Measurements from ENCODE around the gene PCCB.
A peak's percentile ranks its signal among the peaks of the same experiment; 100 is the strongest.

Gene PCCB

DNA sequence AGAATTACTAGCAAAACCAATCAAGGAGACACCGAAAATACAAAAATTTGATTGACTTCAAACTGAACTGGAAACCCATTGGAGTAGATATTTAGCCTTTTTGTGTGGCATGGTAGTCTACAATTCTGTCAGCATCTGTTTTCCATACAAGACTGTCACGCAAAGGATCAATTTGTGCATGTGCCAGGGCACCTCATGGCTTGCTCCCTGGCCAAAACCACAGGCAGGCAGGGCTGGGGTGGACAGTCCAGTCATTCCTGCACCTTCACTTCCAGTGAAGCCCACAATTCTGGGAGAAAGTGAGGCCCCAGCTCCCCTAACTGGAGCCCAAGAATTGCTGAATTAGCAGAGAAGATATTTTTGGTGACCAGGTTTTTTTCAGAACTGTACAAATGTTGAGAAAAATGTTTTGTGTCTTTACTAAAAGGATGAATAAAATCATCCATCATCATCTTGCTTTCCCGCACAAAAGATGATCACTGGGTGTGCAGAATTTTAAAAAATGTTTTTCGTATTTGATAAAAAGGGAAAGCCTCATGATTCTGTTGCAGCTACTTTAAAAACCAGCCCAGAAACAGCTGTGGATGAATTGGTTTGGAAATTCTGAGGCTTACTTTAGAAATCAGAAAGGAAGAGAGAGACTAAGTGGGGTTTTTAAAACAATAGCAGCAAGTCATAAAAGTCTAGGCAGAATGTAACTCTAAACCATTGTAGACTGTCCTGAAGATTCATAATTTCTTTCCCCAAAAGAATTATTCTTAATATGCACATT is 86.4 kb downstream of the PCCB start:
- ChIA-PET CTCF (no interaction called here), POLR2A (ENCODE audit: low non-redundant PET) (no interaction called here)
- DNase-seq (ENCODE audit: low spot score), result no peak
- H3K27ac ChIP-seq, result no peak overlapping the region
- TF ChIP-seq, protein P1, sequence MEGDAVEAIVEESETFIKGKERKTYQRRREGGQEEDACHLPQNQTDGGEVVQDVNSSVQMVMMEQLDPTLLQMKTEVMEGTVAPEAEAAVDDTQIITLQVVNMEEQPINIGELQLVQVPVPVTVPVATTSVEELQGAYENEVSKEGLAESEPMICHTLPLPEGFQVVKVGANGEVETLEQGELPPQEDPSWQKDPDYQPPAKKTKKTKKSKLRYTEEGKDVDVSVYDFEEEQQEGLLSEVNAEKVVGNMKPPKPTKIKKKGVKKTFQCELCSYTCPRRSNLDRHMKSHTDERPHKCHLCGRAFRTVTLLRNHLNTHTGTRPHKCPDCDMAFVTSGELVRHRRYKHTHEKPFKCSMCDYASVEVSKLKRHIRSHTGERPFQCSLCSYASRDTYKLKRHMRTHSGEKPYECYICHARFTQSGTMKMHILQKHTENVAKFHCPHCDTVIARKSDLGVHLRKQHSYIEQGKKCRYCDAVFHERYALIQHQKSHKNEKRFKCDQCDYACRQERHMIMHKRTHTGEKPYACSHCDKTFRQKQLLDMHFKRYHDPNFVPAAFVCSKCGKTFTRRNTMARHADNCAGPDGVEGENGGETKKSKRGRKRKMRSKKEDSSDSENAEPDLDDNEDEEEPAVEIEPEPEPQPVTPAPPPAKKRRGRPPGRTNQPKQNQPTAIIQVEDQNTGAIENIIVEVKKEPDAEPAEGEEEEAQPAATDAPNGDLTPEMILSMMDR (conservative IDR thresholded peaks at IDR 0.05; ENCODE audit: low read depth), result no peak

DNA sequence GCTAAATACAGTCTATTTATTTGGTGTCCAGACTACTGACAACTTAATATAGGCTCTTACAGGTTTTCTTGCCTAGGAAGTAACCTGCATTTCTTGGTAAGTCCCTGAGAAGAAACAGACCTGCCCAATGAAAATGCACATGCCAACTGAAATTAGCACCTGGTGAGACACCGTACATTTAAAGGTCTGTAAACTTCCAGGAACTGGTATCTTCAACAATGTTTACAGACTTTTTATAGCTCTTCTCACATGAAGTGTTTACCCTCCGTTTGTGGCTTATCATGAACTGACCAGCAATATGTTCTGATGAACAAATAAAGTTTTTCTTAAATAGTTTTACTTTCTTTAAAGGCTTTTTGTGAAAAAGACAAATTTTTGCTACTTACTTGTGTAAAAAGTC is 93.3 kb downstream of the PCCB start:
- ChIA-PET POLR2A (ENCODE audit: low non-redundant PET) (no interaction called here), CTCF (interaction anchor here (0.6 kb wide), 2 partner anchors 106 to 273 kb away, joined by 3 read pairs; no protein-coding TSS in a partner anchor)
- no peak for DNase-seq (ENCODE audit: low spot score)
- H3K27ac ChIP-seq, result no peak overlapping the region
- TF ChIP-seq, protein P1 (conservative IDR thresholded peaks at IDR 0.05; ENCODE audit: low read depth), result no peak

DNA sequence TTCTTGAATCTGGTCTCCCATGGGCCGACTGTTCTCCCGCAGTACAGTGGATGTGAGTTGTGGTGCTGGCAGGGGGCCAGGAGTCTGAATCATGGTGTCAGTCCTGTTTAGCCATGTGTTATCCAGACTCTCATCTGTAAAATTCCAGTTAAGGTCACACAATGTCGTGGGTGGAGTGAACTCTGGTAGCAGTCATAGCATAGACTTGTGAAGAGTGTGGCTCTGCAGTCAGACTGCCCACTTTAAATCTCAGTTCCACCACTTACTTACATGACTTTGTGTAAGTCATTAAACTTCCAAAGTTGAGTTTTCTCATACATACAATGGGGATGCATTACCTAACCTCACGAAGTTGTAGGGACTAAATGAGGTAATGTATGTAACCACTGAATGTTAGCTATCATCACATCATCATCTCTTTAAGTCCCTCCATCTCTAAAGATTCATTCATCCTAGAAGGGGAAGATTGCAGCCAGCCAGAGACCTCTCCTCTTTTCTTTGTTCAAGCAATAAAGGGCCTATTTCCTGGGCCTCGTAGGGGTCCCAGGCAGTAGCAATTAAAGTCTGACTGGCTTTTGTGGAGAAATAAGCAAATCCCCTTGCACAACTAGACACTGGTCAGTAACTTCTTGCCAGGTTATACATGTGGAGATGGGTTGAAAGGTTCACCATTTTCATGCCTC is 93.9 kb downstream of the PCCB start:
- ChIA-PET CTCF (interaction anchor here (0.6 kb wide), 1 partner anchor 106 kb away, joined by 3 read pairs; no protein-coding TSS in a partner anchor), POLR2A (ENCODE audit: low non-redundant PET) (no interaction called here)
- peak; percentile 73 for DNase-seq (ENCODE audit: low spot score)
- TF ChIP-seq, protein P1 (conservative IDR thresholded peaks at IDR 0.05; ENCODE audit: low read depth), result no peak
- no peak overlapping the region for H3K27ac ChIP-seq

DNA sequence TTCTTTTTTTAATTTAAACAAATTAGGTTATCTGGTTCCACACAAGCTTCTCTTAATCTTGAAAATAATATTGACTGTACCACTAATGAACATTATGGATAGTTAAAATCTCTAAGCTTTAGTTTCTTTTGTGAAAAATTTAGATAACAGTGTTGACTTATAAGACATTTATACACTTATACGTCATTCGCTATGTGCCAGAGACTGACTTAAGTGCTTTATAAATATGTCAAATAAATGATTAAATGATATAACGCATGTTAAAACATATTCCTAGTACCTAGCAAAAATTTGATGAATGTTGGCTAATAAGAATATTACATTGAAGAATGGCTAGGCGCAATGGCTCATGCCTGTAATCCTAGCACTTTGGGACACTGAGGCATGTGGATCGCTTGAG is 96.3 kb downstream of the PCCB start:
- ChIA-PET POLR2A (ENCODE audit: low non-redundant PET) (no interaction called here), CTCF (no interaction called here)
- no peak overlapping the region for H3K27ac ChIP-seq
- DNase-seq (ENCODE audit: low spot score), result no peak
- TF ChIP-seq, protein P1 (conservative IDR thresholded peaks at IDR 0.05; ENCODE audit: low read depth), result no peak

DNA sequence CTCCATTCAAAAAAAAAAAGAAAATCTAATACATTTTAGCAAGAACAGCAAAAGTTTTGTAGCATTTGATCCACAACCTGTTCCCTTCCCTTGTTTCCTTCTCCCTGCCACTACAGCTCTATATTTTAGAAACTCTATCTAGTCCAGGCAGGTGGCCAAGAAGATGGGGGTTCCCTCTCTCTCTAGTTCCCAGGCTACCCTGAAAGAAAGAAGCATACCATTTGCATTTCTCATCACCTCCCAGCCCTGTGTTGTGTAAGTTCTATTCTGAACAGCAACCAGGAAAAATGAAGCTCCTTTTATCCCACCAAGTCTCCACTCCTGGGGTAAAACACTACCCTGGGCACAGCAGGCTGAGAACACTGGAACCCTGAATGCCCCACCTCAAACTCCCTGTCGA is 100.0 kb downstream of the PCCB start:
- peak; percentile 76 for DNase-seq (ENCODE audit: low spot score)
- peak overlapping the region; percentile 57 for H3K27ac ChIP-seq
- CTCF ChIA-PET, result interaction anchor here (0.6 kb wide), 1 partner anchor 27 kb away, joined by 4 read pairs; no protein-coding TSS in a partner anchor
- POLR2A ChIA-PET (ENCODE audit: low non-redundant PET), result interaction anchor here (0.6 kb wide), 1 partner anchor 1809 kb away, joined by 4 read pairs; no protein-coding TSS in a partner anchor
- TF ChIP-seq, protein P1 (conservative IDR thresholded peaks at IDR 0.05; ENCODE audit: low read depth), result no peak

DNA sequence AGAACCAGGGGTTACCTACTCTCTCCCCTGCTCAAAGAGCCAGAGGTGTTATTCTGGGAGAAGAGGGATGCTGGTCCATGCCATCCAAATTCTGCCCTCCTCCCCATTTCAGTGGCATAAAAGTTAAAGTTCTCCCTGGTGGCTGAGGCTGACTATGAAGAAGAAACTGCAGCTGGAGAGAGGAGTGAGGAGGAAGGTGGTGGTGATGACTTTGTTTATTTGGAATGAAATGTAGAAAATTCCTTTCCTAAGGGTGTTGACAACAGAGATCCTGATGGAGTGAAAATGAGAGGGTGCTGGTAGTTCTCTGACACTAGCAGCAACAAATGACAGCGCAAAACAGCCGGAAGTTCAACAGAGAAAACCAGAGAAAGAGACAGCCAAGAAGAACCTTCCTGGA is 100.4 kb downstream of the PCCB start:
- DNase-seq (ENCODE audit: low spot score), result no peak
- H3K27ac ChIP-seq, result peak overlapping the region; percentile 57
- TF ChIP-seq, protein P1 (conservative IDR thresholded peaks at IDR 0.05; ENCODE audit: low read depth), result no peak
- POLR2A ChIA-PET (ENCODE audit: low non-redundant PET), result no interaction called here
- CTCF ChIA-PET, result interaction anchor here (0.6 kb wide), 2 partner anchors 26 to 33 kb away, joined by 3 to 4 read pairs; no protein-coding TSS in a partner anchor

Measured in RWPE1 (cell line).